Activated T-helper 9 cell treated with anti-CD3 and anti-CD28 coated beads, Interleukin-2, amount 50 U/mL, for 16 hours (primary cell): ENCODE results near the gene PRXL2B.
A peak's percentile ranks its signal among the peaks of the same experiment; 100 is the strongest.

Experiments used
- DNase-seq: peaks from one replicate; pipeline ENCODE4 v3.0.0-alpha.2; 2020; ENCODE audit warnings: low read depth

Gene PRXL2B

GRCh38 chr1:2585318-2586092, 1.1 kb upstream of the PRXL2B start:
- DNase-seq, result peak; percentile 41

DNA sequence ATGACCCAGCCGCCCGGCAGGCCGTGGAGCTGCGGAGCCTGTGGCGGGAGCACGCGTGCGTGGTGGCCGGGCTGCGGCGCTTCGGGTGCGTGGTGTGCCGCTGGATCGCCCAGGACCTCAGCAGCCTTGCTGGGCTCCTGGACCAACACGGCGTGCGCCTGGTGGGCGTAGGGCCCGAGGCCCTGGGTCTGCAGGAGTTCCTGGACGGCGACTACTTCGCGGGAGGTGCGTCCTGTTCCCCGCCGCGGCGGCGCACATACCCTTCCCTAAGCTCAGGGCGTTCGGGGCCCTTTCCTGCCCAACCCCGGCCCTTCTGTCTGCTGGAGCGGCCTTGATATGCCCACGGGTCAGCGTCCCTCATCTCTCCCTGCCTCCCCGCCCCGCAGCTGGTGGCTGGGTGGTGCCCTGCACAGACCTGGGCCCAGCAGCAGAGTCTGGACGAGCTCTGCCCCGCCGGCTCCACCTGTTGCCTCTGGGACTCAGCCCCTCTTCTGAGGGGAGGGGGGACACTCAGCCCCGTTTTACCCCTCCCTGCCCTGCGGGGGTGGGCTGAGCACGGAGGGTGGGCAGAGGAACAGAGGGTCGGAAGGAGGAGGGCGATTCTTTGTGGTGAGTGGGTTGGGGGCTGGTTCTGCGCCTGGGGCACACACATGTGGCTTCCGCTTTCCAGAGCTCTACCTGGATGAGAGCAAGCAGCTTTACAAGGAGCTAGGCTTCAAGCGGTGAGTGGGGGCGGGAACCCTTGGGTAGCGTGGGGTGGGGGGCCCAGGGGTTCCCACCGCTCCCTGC, 688 bp downstream of the PRXL2B start:
- DNase-seq, result no peak

DNA sequence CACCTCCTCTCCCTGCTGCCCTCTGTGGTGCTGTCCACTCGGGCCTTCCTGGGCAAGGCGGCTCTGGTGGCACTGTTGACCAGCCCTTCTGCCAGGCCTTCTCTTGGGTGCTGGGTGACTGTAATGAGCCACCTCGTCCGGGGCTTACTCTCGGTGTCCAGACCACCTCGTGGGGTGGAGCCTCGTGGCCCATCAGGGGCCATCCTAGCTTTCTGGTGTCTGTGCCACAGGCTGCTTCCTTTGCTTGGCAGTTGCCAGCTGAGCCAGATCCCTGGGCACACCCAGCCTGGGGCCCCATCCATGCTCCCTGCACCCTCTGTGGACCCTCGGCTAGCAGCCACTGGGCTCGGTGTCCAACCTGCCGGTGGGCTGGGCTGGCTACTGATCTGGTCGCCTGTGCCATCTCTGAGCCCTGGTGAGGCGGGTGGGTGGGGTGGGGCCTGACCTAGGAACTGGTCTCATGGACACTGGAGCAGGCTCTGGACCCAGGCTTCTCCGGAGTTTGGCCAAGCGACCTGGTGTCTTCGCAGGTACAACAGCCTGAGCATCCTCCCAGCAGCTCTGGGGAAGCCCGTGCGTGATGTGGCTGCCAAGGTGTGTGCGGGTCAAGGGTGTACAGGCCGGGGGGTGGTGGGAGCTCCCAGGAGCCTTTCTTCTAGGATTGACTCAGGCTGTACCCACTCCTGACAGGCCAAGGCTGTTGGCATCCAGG, 1.4 kb downstream of the PRXL2B start:
- DNase-seq, result no peak

GRCh38 chr1:2588661-2589430, 2.3 kb downstream of the PRXL2B start:
- no peak for DNase-seq

DNA sequence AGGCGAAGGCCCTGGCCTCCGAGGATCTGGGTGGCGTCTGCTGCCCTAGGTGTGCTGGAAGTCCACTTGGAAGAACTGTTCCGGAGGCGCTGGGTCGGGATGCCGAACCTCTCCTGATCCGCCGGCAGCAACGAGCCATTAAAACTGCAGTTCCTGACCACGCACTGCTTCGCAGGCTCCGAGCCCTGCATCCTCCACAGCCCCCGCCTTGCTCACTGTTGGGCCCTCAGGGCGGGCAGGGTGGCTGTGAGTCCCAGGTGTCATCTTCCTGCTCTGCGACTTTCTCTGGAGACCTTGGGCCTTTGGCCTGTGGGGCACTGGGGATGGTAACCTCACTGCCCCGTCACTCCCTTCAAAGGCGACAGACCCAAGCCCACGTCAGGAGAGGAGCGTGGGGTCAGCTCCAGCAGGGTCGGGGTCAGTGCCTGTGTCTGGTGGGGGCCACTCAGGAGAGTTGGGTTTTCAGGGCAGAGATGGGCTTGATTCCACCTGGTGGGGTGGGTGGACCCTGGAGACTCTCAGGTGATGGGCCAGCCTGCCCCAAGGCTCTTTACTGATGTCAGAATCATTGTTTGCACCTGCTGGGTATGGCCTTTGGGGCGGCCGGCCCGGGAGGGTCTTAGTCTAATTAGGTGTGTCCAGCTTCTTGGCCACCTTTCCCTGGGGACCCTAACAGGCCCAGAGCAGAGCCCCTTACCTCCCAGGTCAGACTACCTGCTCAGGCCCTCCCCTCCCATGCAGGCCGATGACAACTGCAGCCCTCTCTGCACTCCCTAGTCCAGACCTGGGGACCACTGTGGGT, 3.1 kb downstream of the PRXL2B start:
- DNase-seq, result no peak

DNA sequence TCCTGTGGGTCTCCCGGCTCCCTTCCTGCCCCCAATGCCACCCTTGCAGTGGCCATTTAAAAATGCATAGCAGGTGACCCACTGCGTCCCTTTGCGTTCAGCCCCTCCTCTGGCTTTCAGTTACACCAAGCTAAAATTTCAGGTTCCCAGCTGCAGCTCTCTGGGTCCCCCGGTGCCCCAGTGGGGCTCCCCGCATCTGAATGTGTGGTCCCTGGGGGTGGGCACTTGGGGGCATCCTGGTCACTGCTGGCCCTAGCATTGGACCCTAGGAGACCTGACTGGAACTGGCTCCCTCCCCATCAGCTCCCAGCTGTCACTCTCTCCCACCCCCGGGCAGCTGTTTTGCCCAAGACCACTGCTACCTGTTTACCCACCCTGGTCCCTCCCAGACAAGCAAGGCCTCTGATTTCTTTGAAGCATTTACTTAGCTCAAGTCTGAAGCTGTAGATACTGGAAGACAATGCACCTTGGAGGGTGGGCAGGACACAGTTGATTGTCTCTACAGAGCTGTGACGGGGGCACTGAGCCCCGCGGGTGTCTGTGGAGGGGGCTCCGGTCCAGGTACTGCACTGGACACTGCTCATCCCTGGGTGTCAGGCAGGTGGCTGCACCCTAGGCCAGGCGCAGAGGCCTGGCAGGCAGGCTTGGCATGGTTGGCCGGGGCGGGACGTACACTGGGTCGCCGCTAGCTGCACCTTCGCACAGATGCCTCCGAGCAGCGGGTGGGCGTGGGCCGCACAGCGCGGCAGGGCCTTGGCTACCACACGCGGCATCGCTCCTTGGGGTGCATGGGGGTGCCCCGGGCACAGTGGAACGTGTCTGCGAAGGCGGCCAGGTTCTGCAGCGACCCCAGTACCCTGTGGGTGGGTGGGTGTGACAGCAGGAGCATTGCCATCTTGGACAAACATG, 3.9 kb downstream of the PRXL2B start:
- DNase-seq, result no peak

DNA sequence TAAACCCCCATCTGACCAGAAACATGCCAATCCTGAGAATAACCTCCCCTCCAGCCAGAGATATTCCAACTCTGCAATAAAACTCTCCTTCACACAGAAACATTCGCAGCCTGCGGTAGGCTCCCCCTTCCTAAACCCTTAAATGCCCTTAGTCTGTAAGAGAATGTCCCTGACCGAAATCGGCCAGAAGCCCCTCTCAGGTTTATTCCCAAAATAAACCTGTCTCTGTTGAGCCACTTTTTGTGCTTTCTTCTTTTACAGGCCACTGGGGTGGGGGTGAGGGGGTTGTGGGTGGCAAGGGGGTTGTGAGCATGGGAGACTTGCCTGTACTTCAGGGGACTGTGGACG, 4.6 kb downstream of the PRXL2B start:
- DNase-seq, result no peak

GRCh38 chr1:2591581-2592261, 5.1 kb downstream of the PRXL2B start:
- DNase-seq, result no peak

GRCh38 chr1:2592672-2593071, 6.1 kb downstream of the PRXL2B start:
- DNase-seq, result no peak

GRCh38 chr1:2593251-2593878, 6.8 kb downstream of the PRXL2B start:
- DNase-seq, result no peak

DNA sequence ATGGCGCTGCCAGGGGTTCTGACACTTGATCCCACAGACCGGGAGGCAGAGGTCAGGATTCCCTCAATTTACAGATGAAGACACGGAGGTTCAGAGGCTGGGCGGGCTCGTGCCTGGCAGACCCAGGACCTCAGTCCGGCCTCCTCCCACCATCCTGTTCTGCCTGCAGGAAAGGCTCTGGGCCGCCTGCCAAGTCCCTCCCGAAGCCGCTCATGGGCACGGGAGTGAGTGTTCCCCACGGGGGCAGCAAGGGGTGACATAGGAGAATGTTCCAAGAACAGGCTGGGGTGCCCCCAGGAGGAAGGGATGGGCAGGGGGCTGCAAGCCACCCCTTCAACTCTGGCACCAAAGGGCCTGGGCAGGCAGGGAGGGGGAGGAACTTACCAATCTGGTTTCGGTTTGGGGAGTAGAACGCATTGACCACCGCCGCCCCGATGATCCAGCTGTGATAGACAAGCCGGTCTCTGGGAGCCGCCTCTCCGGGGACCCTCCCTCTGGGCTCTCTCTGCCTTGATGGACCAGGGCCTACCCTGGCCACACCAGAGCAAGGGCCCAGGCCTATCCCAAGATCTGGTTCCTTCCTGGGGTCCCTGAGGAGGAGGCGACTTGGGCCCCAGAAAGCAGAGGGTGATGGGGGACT, 7.5 kb downstream of the PRXL2B start:
- DNase-seq, result no peak

GRCh38 chr1:2594641-2595131, 8.1 kb downstream of the PRXL2B start:
- no peak for DNase-seq

GRCh38 chr1:2595261-2595811, 8.8 kb downstream of the PRXL2B start:
- no peak for DNase-seq

DNA sequence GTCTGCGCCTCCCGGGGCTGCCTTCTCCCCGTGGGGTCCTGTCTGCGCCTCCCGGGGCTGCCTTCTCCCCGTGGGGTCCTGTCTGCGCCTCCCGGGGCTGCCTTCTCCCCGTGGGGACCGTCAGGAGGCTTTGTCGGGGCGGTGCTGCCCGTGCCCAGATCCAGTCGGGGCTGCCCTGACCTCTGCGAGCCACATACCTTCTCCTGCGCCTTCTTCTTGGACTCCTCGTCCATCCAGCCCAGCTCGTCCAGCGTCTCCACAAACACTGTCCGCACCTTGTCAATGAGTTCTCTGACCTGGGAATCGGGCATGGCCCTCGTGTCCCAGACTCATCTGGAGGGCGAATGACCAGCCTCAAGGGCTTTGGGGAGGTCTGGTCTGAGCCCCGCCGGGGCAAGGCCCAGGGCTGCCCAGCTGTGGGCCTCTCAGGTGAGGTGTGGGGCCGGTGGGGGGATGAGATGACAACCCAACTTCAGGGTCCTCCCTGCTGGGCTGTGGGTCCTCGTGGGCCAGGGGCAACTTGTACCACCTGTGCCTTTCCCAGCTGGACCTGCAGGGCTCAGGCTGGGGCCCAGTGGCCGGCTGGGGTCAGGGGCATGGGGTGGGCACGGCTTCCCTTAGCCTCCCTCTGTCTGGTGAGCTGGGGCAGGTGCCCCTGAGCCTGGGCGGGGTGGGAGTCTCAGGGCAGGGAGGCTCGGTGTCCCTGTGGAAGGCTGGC, 9.4 kb downstream of the PRXL2B start:
- no peak for DNase-seq

- DNase-seq, result no peak
Measured at GRCh38 chr1:2596530-2597333, 10.2 kb downstream of the PRXL2B start.

GRCh38 chr1:2597441-2598328, 11.1 kb downstream of the PRXL2B start:
- no peak for DNase-seq
